H1 (cell line): ENCODE data around the gene CIPC. TPM values are rescaled to one million over a fixed set of nuclear protein-coding genes. Genes with fewer than 3 reads are reported as not detected.
A peak's percentile ranks its signal among the peaks of the same experiment; 100 is the strongest.

Experiments
- CTCF ChIA-PET: fragments of 300-600 bp; sonication (Branson Sonifier 250); formaldehyde crosslinking; loops from one replicate; lab custom pipeline; 2021; ENCODE audit not compliant: partially characterized antibody; lab: Charles Lee
- POLR2A ChIA-PET: fragments of 300-600 bp; sonication (Branson Sonifier 250); formaldehyde crosslinking; loops from one replicate; lab custom pipeline; 2021; ENCODE audit warnings: inconsistent platforms; ENCODE audit not compliant: partially characterized antibody; lab: Charles Lee
- DNase-seq, 2 experiments: peaks; one replicate each; pipeline versions ENCODE4 v3.0.0 to v3.0.0-alpha.2; 2010 to 2022; ENCODE audit warnings: low spot score in 2 of 2, low read depth in 1 of 2, mixed read lengths in 1 of 2
- FAIRE-seq: peaks from 2 replicates; lab custom pipeline; 2011; peaks lifted over from hg19 to GRCh38; lab: Jason Lieb, UNC
- H2AFZ ChIP-seq: 2 replicates; pipeline ENCODE4 v1.8.1; 2012; ENCODE audit warnings: low read length, inconsistent platforms
- H2AK5ac ChIP-seq: 2 replicates; pipeline ENCODE4 v1.6.1; 2013; ENCODE audit warnings: low read depth, low read length
- H2BK120ac ChIP-seq: replicated peaks from 2 replicates; pipeline ENCODE3; 2013; ENCODE audit warnings: low read depth, low read length, inconsistent platforms
- H2BK12ac ChIP-seq: 2 replicates; pipeline ENCODE4 v1.6.1; 2013; ENCODE audit warnings: low read depth, low read length
- H2BK15ac ChIP-seq: 2 replicates; pipeline ENCODE4 v1.6.1; 2013; ENCODE audit warnings: low read length
- H2BK20ac ChIP-seq: 2 replicates; pipeline ENCODE4 v1.6.1; 2013; ENCODE audit warnings: low read length
- H2BK5ac ChIP-seq: 2 replicates; pipeline ENCODE4 v1.6.1; 2013; ENCODE audit warnings: low read depth, low read length
- H3K14ac ChIP-seq: 2 replicates; pipeline ENCODE4 v1.6.1; 2013; ENCODE audit warnings: inconsistent platforms; ENCODE audit not compliant: insufficient read length
- H3K18ac ChIP-seq: 2 replicates; pipeline ENCODE4 v1.6.1; 2013; ENCODE audit warnings: low read length; ENCODE audit errors: extremely low read depth
- H3K23ac ChIP-seq: 2 replicates; pipeline ENCODE4 v1.6.1; 2013; ENCODE audit warnings: inconsistent platforms; ENCODE audit not compliant: insufficient read length
- H3K23me2 ChIP-seq: 2 replicates; pipeline ENCODE4 v1.6.1; 2013; ENCODE audit warnings: low read depth, low read length
- H3K27ac ChIP-seq: 2 replicates; pipeline ENCODE4 v1.6.1; 2011; ENCODE audit warnings: low read depth, low read length, inconsistent platforms
- H3K27me3 ChIP-seq, 4 experiments: replicated peaks in 1 of 4; 1 replicate in 1 of 4; 2 replicates in 3 of 4; pipeline versions ENCODE4 v1.6.1 to v1.8.1; 2011 to 2013; ENCODE audit warnings: low read length in 3 of 4, mild to moderate bottlenecking in 3 of 4, inconsistent platforms in 2 of 4, mixed read lengths in 2 of 4, moderate library complexity in 1 of 4; ENCODE audit not compliant: control insufficient read depth in 3 of 4, insufficient read depth in 3 of 4; ENCODE audit errors: extremely low read depth in 1 of 4
- H3K36me3 ChIP-seq, 4 experiments: 2 replicates each; pipeline versions ENCODE4 v1.6.1 to v1.8.1; 2011 to 2013; ENCODE audit warnings: mild to moderate bottlenecking in 4 of 4, low read length in 3 of 4, moderate library complexity in 2 of 4, control low read depth in 1 of 4, inconsistent platforms in 1 of 4; ENCODE audit not compliant: insufficient read depth in 4 of 4, control insufficient read depth in 2 of 4
- H3K4ac ChIP-seq: replicated peaks from 2 replicates; pipeline ENCODE3; 2013; ENCODE audit warnings: low read length, low read depth, mixed read lengths, inconsistent platforms; ENCODE audit not compliant: insufficient read length
- H3K4me1 ChIP-seq, 4 experiments: replicated peaks in 1 of 4; 1 replicate in 1 of 4; 2 replicates in 3 of 4; pipeline versions ENCODE4 v1.6.1 to v1.8.1; 2011 to 2013; ENCODE audit warnings: low read length in 3 of 4, inconsistent platforms in 2 of 4, mixed read lengths in 1 of 4; ENCODE audit not compliant: insufficient read depth in 4 of 4, control insufficient read depth in 3 of 4
- H3K4me2 ChIP-seq, 2 experiments: 2 replicates each; pipeline versions ENCODE4 v1.6.1 to v1.8.1; 2011 to 2013; ENCODE audit warnings: low read depth in 2 of 2, low read length in 2 of 2, control low read depth in 1 of 2, inconsistent platforms in 1 of 2, mild to moderate bottlenecking in 1 of 2; ENCODE audit not compliant: insufficient read depth in 1 of 2
- H3K4me3 ChIP-seq, 4 experiments: fragments of 200-600, 300-600 bp in 1 of 4; sonication (generic), shearing (Covaris generic), sonication (Bioruptor Twin) in 1 of 4; 2 replicates each; pipeline versions ENCODE4 v1.5.1 to v1.8.1; 2011 to 2016; ENCODE audit warnings: low read length in 4 of 4, low read depth in 3 of 4, control low read depth in 2 of 4, inconsistent platforms in 2 of 4, mild to moderate bottlenecking in 2 of 4, mixed read lengths in 1 of 4, moderate library complexity in 1 of 4; ENCODE audit not compliant: insufficient read depth in 2 of 4; ENCODE audit errors: extremely low read depth in 1 of 4
- H3K56ac ChIP-seq: replicated peaks from 2 replicates; pipeline ENCODE3; 2013; ENCODE audit warnings: low read depth, mild to moderate bottlenecking, mixed read lengths, low read length, inconsistent platforms; ENCODE audit not compliant: insufficient read length
- H3K79me1 ChIP-seq: 2 replicates; pipeline ENCODE4 v1.6.1; 2013; ENCODE audit warnings: low read depth, low read length, control low read depth
- H3K79me2 ChIP-seq, 2 experiments: 2 replicates each; pipeline versions ENCODE4 v1.6.1 to v1.8.1; 2012 to 2013; ENCODE audit warnings: low read length in 2 of 2, mild to moderate bottlenecking in 2 of 2, inconsistent platforms in 1 of 2; ENCODE audit not compliant: insufficient read depth in 2 of 2, control insufficient read depth in 1 of 2
- H3K9ac ChIP-seq, 4 experiments: replicated peaks in 1 of 4; 1 replicate in 1 of 4; 2 replicates in 3 of 4; pipeline versions ENCODE4 v1.6.1 to v1.8.1; 2011 to 2013; ENCODE audit warnings: low read depth in 3 of 4, low read length in 3 of 4, control low read depth in 2 of 4, mild to moderate bottlenecking in 2 of 4, moderate library complexity in 2 of 4, inconsistent platforms in 1 of 4; ENCODE audit errors: extremely low read depth in 1 of 4
- H3K9me3 ChIP-seq, 2 experiments: 2 replicates each; pipeline versions ENCODE4 v1.6.1 to v1.8.1; 2012 to 2013; ENCODE audit warnings: mild to moderate bottlenecking in 2 of 2, moderate library complexity in 2 of 2, control low read depth in 1 of 2, inconsistent platforms in 1 of 2, low read depth in 1 of 2, low read length in 1 of 2, mixed read lengths in 1 of 2; ENCODE audit not compliant: insufficient read depth in 2 of 2
- H4K20me1 ChIP-seq, 2 experiments: replicated peaks in 1 of 2; 2 replicates each; pipeline versions ENCODE3 to v1.8.1; 2011 to 2013; ENCODE audit warnings: inconsistent platforms in 2 of 2, low read length in 2 of 2, mild to moderate bottlenecking in 1 of 2; ENCODE audit not compliant: insufficient read depth in 2 of 2, control insufficient read depth in 1 of 2
- H4K5ac ChIP-seq: 2 replicates; pipeline ENCODE4 v1.6.1; 2013; ENCODE audit warnings: low read length, low read depth, mixed read lengths, inconsistent platforms; ENCODE audit not compliant: insufficient read length
- H4K8ac ChIP-seq: 2 replicates; pipeline ENCODE4 v1.8.0; 2013; ENCODE audit warnings: mild to moderate bottlenecking, moderate library complexity, low read length, inconsistent platforms; ENCODE audit not compliant: insufficient read depth; ENCODE audit errors: extremely low read depth
- H4K91ac ChIP-seq: replicated peaks from 2 replicates; pipeline ENCODE3; 2013; ENCODE audit warnings: low read length, mixed read lengths, inconsistent platforms; ENCODE audit not compliant: insufficient read length
- CBX5 ChIP-seq: fragments of 300-800, 300-1000 bp; sonication (generic); IDR thresholded peaks from 2 replicates; pipeline ENCODE4 v1.7.1; 2016; ENCODE audit warnings: antibody characterized with exemption, low read length, low read depth
- EZH2 ChIP-seq: fragments of 200-600 bp; sonication (generic); IDR thresholded peaks from 2 replicates; pipeline ENCODE4 v1.7.1; 2012; ENCODE audit warnings: low read depth, mild to moderate bottlenecking, moderate library complexity, low read length, inconsistent platforms; ENCODE audit not compliant: severe bottlenecking
- WGBS, 2 experiments: shearing (Covaris generic) in 1 of 2; methylation state at CpG; one replicate each; pipeline versions ENCODE4 v1.1.6 to v1.1.7; 2013 to 2015; ENCODE audit warnings: low lambda C conversion rate in 2 of 2, mixed read lengths in 2 of 2, inconsistent platforms in 1 of 2, low coverage in 1 of 2, missing lambda C conversion rate in 1 of 2; ENCODE audit not compliant: insufficient replicate concordance in 2 of 2, insufficient coverage in 1 of 2, insufficient read length in 1 of 2; ENCODE audit errors: extremely low coverage in 1 of 2, missing lambda C conversion rate in 1 of 2; 5-methylcytosine and 5-hydroxymethylcytosine counted together
- polyA plus RNA-seq, 7 experiments: library from polyadenylated mRNA; depleted of rRNA in 3 of 7; stranded (reverse) in 5 of 7; unstranded in 2 of 7; fragments of >200 nt in 5 of 7; fragments of 200-250 nt in 2 of 7; gene quantifications; 1 replicate in 5 of 7; 2 replicates in 1 of 7; 4 replicates in 1 of 7; pipeline versions ENCODE4 v1.2.1 to v1.2.3, GENCODE V29; 2011 to 2013; ENCODE audit warnings: missing spikeins in 2 of 7, mixed read lengths in 2 of 7
- total RNA-seq: library from RNA; stranded (reverse); fragmentation: NEBNext Ultra II Directional; extraction: Animal tissue kit (Norgen Biotek cat#: 25700); gene quantifications from 2 replicates; pipeline ENCODE4 v1.2.1, GENCODE V29; 2021
- TF ChIP-seq, protein P1 (sequence below), 3 experiments: IDR thresholded peaks; 1 replicate in 2 of 3; 2 replicates in 1 of 3; pipeline versions ENCODE4 v1.5.1 to v1.6.1; 2011; ENCODE audit warnings: low read length in 3 of 3, mild to moderate bottlenecking in 3 of 3, inconsistent platforms in 2 of 3, low read depth in 1 of 3, moderate library complexity in 1 of 3; ENCODE audit not compliant: insufficient read depth in 1 of 3; ENCODE audit errors: control extremely low read depth in 1 of 3

CIPC gene
- total and polyA plus RNA-seq, 2 of the 8 experiments (the other 6 are each of a cell fraction or from before 2014, with no cell fraction given) = 13.9 to 32.7 TPM

DNA sequence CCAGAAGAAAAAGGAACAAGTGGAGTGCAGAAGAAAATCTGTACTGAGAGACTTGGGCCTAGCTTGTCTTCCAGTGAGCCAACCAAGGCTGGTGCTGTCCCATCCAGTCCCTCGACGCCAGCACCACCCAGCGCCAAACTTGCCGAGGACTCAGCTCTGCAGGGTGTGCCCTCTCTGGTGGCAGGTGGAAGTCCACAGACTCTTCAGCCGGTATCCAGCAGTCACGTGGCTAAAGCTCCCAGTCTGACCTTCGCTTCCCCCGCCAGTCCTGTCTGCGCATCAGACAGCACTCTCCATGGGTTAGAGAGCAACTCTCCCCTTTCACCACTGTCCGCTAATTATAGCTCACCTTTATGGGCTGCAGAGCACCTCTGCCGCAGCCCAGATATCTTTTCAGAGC, 15.6 kb downstream of the CIPC start:
- Histone ChIP-seq H4K8ac (no peak overlapping the region; the same call in 1 of the 2 replicates), H3K23ac (no peak overlapping the region), H3K56ac (no peak overlapping the region), H3K23me2 (no peaks in the 10 kb centered on the region), H3K14ac (no peak overlapping the region), H2AK5ac (no peak overlapping the region), H4K5ac (no peak overlapping the region), H2BK15ac (no peak overlapping the region), H2BK20ac (no peak overlapping the region; the same call in 1 of the 2 replicates), H3K4ac (no peak overlapping the region), H3K4me1 (peaks cover 0 to 18% (median 14%) of the 10 kb centered on the region in 4 experiments; a peak in 6 of 7 replicates), H2AFZ (no peak overlapping the region), H3K4me3 (no peak overlapping the region), H4K20me1 (no peaks in the 10 kb centered on the region), H3K9ac (no peak overlapping the region), H2BK120ac (no peak overlapping the region), H3K4me2 (no peak overlapping the region), H3K79me2 (peaks cover 0 to 6% of the 10 kb centered on the region in 2 experiments; a peak in 1 of 4 replicates), H2BK12ac (no peak overlapping the region), H2BK5ac (no peak overlapping the region), H3K36me3 (peaks cover 11 to 40% (median 24%) of the 10 kb centered on the region in 4 experiments), H4K91ac (no peak overlapping the region), H3K79me1 (no peaks in the 10 kb centered on the region), H3K9me3 (no peaks in the 10 kb centered on the region), H3K27ac (0 out of 2 replicates have a peak overlapping the region, but pooled peaks have one; percentile 11), H3K27me3 (no peaks in the 10 kb centered on the region), H3K18ac (no peak overlapping the region)
- ChIA-PET CTCF (interaction anchor here (0.8 to 56.8 kb wide), 10 partner anchors 5 to 241 kb away, joined by 3 to 1490 read pairs (median 3); partner anchors contain the start of genes CIPC and ZDHHC22), POLR2A (interaction anchor here (1.2 to 6.0 kb wide), 5 partner anchors 10 to 28 kb away, joined by 3 to 49 read pairs (median 6); partner anchors contain the start of gene CIPC)
- DNase-seq = no peak
- FAIRE-seq = no peak
- WGBS, 2 experiments = 89% methylated on average over 11 of the region's 11 CpGs; no CpG with 5 or more reads in 1 of the 2 experiments
- TF ChIP-seq, protein P1, sequence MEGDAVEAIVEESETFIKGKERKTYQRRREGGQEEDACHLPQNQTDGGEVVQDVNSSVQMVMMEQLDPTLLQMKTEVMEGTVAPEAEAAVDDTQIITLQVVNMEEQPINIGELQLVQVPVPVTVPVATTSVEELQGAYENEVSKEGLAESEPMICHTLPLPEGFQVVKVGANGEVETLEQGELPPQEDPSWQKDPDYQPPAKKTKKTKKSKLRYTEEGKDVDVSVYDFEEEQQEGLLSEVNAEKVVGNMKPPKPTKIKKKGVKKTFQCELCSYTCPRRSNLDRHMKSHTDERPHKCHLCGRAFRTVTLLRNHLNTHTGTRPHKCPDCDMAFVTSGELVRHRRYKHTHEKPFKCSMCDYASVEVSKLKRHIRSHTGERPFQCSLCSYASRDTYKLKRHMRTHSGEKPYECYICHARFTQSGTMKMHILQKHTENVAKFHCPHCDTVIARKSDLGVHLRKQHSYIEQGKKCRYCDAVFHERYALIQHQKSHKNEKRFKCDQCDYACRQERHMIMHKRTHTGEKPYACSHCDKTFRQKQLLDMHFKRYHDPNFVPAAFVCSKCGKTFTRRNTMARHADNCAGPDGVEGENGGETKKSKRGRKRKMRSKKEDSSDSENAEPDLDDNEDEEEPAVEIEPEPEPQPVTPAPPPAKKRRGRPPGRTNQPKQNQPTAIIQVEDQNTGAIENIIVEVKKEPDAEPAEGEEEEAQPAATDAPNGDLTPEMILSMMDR (IDR thresholded peaks at IDR 0.05; ENCODE audit: control extremely low read depth in 1 of 3, insufficient read depth in 1 of 3, low read depth in 1 of 3, low read length in 3 of 3) = peak in 1 of 3 experiments; percentile 3; a peak in 1 of 4 replicates
- TF ChIP-seq CBX5 (no peak), EZH2 (no peak)
